Measurements from ENCODE around the gene GPR63. TPM values are rescaled to one million over a fixed set of nuclear protein-coding genes. Genes with fewer than 3 reads are reported as not detected.

The GPR63 gene
- total and polyA plus RNA-seq, 2 donors (not counting 3 experiments of a cell fraction or from before 2014, with no cell fraction given), result 0.06 to 0.13 TPM

DNA sequence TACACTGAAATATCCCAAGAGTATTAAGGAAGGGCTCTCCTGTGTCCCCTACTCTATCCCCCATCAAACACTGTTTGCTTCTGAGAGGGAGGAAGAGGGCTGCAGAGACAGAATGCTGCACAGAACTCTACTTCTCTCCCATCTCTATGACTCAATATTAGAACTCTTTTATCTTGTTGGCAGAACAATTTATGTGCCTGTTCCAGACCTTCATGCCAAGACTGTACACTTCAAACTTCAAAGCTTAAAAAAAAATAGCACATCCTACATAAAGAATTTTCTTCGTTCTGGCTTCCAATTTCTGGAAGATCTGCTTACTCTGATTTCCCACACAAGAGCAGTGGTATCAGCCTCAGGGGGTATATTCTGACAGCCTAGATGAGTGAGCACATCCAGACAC lies 19.6 kb upstream of the GPR63 start:
- no peaks in the 10 kb centered on the region for H3K4me1 ChIP-seq (ENCODE audit: control insufficient read depth, extremely low read depth, insufficient read depth, low read length)
- H3K79me2 ChIP-seq (ENCODE audit: control insufficient read depth, insufficient read depth, low read length), result no peaks in the 10 kb centered on the region
- no peak for DNase-seq (ENCODE audit: low read depth, low spot score)
- peaks cover 0 to 2% of the 10 kb centered on the region in 2 experiments for H3K27me3 ChIP-seq (ENCODE audit: control insufficient read depth in 2 of 2, insufficient read depth in 2 of 2, low read length in 2 of 2)
- H4K20me1 ChIP-seq (replicated peaks; ENCODE audit: control insufficient read depth, extremely low read depth, insufficient read depth, low read length), result no peaks in the 10 kb centered on the region
- BruUV-seq (replicated peaks), result no TSS peak
- ChIA-PET POLR2A (no interaction called here), CTCF (no interaction called here)
- intact Hi-C loops (cut with micrococcal nuclease) (no loop called here), dilution Hi-C loops (cut with MboI; ENCODE audit: extremely low pct_ligation_motif_present, low sequenced_read_pairs) (no loop called here)
- no peaks in the 10 kb centered on the region for H3K9me3 ChIP-seq (replicated peaks; ENCODE audit: control insufficient read depth, insufficient read depth, low read length)
- H3K9me1 ChIP-seq (replicated peaks; ENCODE audit: control insufficient read depth, extremely low read depth, insufficient read depth, low read length), result no peaks in the 10 kb centered on the region
- no peak for FAIRE-seq
- H3K9ac ChIP-seq (replicated peaks; ENCODE audit: extremely low read depth, insufficient read depth, low read length), result no peak overlapping the region
- H3K27ac ChIP-seq (ENCODE audit: insufficient read depth, low read depth, low read length), result no peak overlapping the region
- H2AFZ ChIP-seq (ENCODE audit: low read depth, low read length), result no peak overlapping the region
- no peak overlapping the region for H3K4me2 ChIP-seq (ENCODE audit: insufficient read depth, low read length)
- no peaks in the 10 kb centered on the region for H3K36me3 ChIP-seq (ENCODE audit: control insufficient read depth in 2 of 2, extremely low read depth in 1 of 2, insufficient read depth in 2 of 2, low read length in 2 of 2)
- TF ChIP-seq FOS (IDR thresholded peaks at IDR 0.05; ENCODE audit: borderline replicate concordance, insufficient read depth, low read length), result no peak
- TF ChIP-seq POLR2AphosphoS5 (IDR thresholded peaks at IDR 0.05; ENCODE audit: insufficient read depth, low read depth, low read length), result no peak
- no peak for TF ChIP-seq EZH2 (IDR thresholded peaks at IDR 0.05; ENCODE audit: borderline replicate concordance, low read depth, low read length, severe bottlenecking)
- no peak for TF ChIP-seq GATA2 (IDR thresholded peaks at IDR 0.05; ENCODE audit: insufficient read depth, insufficient read length, low read depth, low read length)
- H3K4me3 ChIP-seq (replicated peaks in 1 of 3; ENCODE audit: insufficient read depth in 1 of 3, low read depth in 1 of 3, low read length in 3 of 3), result no peak overlapping the region

DNA sequence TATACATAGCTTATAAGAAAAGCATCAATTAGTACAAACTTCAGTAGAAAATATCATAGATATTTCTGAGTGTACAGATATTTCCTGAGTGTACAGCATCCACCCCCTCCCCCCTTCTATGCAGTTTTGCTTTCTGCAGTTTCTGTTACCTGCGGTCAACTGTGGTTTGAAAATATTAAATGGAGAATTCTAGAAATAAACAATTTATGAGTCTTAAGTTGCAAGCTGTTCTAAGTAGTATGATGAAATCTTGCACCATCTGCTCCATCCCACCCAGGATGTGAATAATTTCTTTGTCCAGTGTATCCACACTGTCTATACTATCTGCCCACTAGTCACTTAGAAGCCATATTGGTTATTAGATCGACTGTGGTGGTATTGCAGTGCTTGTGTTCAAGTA lies 15.8 kb upstream of the GPR63 start:
- H3K4me1 ChIP-seq (ENCODE audit: control insufficient read depth, extremely low read depth, insufficient read depth, low read length), result no peaks in the 10 kb centered on the region
- ChIA-PET CTCF (no interaction called here), POLR2A (no interaction called here)
- no TSS peak for BruUV-seq (replicated peaks)
- H3K4me2 ChIP-seq (ENCODE audit: insufficient read depth, low read length), result no peak overlapping the region
- DNase-seq (ENCODE audit: low read depth, low spot score), result no peak
- TF ChIP-seq EZH2 (IDR thresholded peaks at IDR 0.05; ENCODE audit: borderline replicate concordance, low read depth, low read length, severe bottlenecking) (no peak), MYC (IDR thresholded peaks at IDR 0.05; ENCODE audit: low read depth, low read length) (no peak), GATA2 (IDR thresholded peaks at IDR 0.05; ENCODE audit: insufficient read depth, insufficient read length, low read depth, low read length) (no peak), FOS (IDR thresholded peaks at IDR 0.05; ENCODE audit: borderline replicate concordance, insufficient read depth, low read length) (no peak), MAX (IDR thresholded peaks at IDR 0.05; ENCODE audit: insufficient read depth, insufficient read length) (no peak), JUN (IDR thresholded peaks at IDR 0.05; ENCODE audit: borderline replicate concordance, insufficient read depth, insufficient read length, low read depth) (no peak), CTCF (IDR thresholded peaks at IDR 0.05; ENCODE audit: extremely low read depth in 1 of 2, insufficient read depth in 1 of 2, low read depth in 1 of 2, low read length in 2 of 2) (no peak), POLR2A (IDR thresholded peaks at IDR 0.05; ENCODE audit: low read depth, low read length) (no peak), POLR2AphosphoS5 (IDR thresholded peaks at IDR 0.05; ENCODE audit: insufficient read depth, low read depth, low read length) (no peak)
- H3K9me3 ChIP-seq (replicated peaks; ENCODE audit: control insufficient read depth, insufficient read depth, low read length), result no peaks in the 10 kb centered on the region
- H3K36me3 ChIP-seq (ENCODE audit: control insufficient read depth in 2 of 2, extremely low read depth in 1 of 2, insufficient read depth in 2 of 2, low read length in 2 of 2), result no peaks in the 10 kb centered on the region
- no peaks in the 10 kb centered on the region for H3K27me3 ChIP-seq (ENCODE audit: control insufficient read depth in 2 of 2, insufficient read depth in 2 of 2, low read length in 2 of 2)
- no peaks in the 10 kb centered on the region for H3K9me1 ChIP-seq (replicated peaks; ENCODE audit: control insufficient read depth, extremely low read depth, insufficient read depth, low read length)
- no peak for FAIRE-seq
- no peak overlapping the region for H3K9ac ChIP-seq (replicated peaks; ENCODE audit: extremely low read depth, insufficient read depth, low read length)
- H3K79me2 ChIP-seq (ENCODE audit: control insufficient read depth, insufficient read depth, low read length), result no peaks in the 10 kb centered on the region
- no peak overlapping the region for H2AFZ ChIP-seq (ENCODE audit: low read depth, low read length)
- intact Hi-C loops (cut with micrococcal nuclease) (no loop called here), dilution Hi-C loops (cut with MboI; ENCODE audit: extremely low pct_ligation_motif_present, low sequenced_read_pairs) (no loop called here)
- H4K20me1 ChIP-seq (replicated peaks; ENCODE audit: control insufficient read depth, extremely low read depth, insufficient read depth, low read length), result no peaks in the 10 kb centered on the region
- no peak overlapping the region for H3K27ac ChIP-seq (ENCODE audit: insufficient read depth, low read depth, low read length)
- no peak overlapping the region for H3K4me3 ChIP-seq (replicated peaks in 1 of 3; ENCODE audit: insufficient read depth in 1 of 3, low read depth in 1 of 3, low read length in 3 of 3)
